ENCODE measurements around the gene SFMBT2.

SFMBT2 gene

GRCh38 chr10:7425691-7426090, 14.9 kb upstream of the SFMBT2 start:
- DNase-seq (ENCODE audit: low read depth) = no peak

- no peak for DNase-seq (ENCODE audit: low read depth)
Measured at GRCh38 chr10:7424919-7425318, 14.1 kb upstream of the SFMBT2 start.

- no peak for DNase-seq (ENCODE audit: low read depth)
Measured at GRCh38 chr10:7424315-7424714, 13.5 kb upstream of the SFMBT2 start.

- DNase-seq (ENCODE audit: low read depth) = no peak
Measured at GRCh38 chr10:7423521-7423920, 12.7 kb upstream of the SFMBT2 start.

GRCh38 chr10:7421526-7421925, 10.7 kb upstream of the SFMBT2 start:
- DNase-seq (ENCODE audit: low read depth) = no peak

GRCh38 chr10:7419998-7420397, 9.2 kb upstream of the SFMBT2 start:
- no peak for DNase-seq (ENCODE audit: low read depth)

- DNase-seq (ENCODE audit: low read depth) = no peak
Measured at GRCh38 chr10:7417807-7418206, 7.0 kb upstream of the SFMBT2 start.

- no peak for DNase-seq (ENCODE audit: low read depth)
Measured at GRCh38 chr10:7417103-7417623, 6.3 kb upstream of the SFMBT2 start.

GRCh38 chr10:7414766-7415165, 3.9 kb upstream of the SFMBT2 start:
- DNase-seq (ENCODE audit: low read depth) = no peak

- no peak for DNase-seq (ENCODE audit: low read depth)
Measured at GRCh38 chr10:7412928-7413282, 2.1 kb upstream of the SFMBT2 start.

- DNase-seq (ENCODE audit: low read depth) = no peak
Measured at GRCh38 chr10:7412237-7412927, 1.5 kb upstream of the SFMBT2 start.

GRCh38 chr10:7411671-7412128, 866 bp upstream of the SFMBT2 start:
- DNase-seq (ENCODE audit: low read depth) = no peak

- DNase-seq (ENCODE audit: low read depth) = no peak
Measured at GRCh38 chr10:7410301-7410861, 453 bp downstream of the SFMBT2 start.

- no peak for DNase-seq (ENCODE audit: low read depth)
Measured at GRCh38 chr10:7409732-7410168, 1.1 kb downstream of the SFMBT2 start.

GRCh38 chr10:7409045-7409731, 1.6 kb downstream of the SFMBT2 start:
- DNase-seq (ENCODE audit: low read depth) = no peak

- DNase-seq (ENCODE audit: low read depth) = no peak
Measured at GRCh38 chr10:7408291-7409044, 2.4 kb downstream of the SFMBT2 start.

GRCh38 chr10:7407368-7408290, 3.2 kb downstream of the SFMBT2 start:
- no peak for DNase-seq (ENCODE audit: low read depth)

GRCh38 chr10:7406712-7407333, 4.0 kb downstream of the SFMBT2 start:
- DNase-seq (ENCODE audit: low read depth) = no peak

GRCh38 chr10:7405637-7406036, 5.2 kb downstream of the SFMBT2 start:
- no peak for DNase-seq (ENCODE audit: low read depth)

GRCh38 chr10:7403620-7404019, 7.2 kb downstream of the SFMBT2 start:
- no peak for DNase-seq (ENCODE audit: low read depth)

GRCh38 chr10:7401782-7402181, 9.1 kb downstream of the SFMBT2 start:
- no peak for DNase-seq (ENCODE audit: low read depth)
